Skeletal muscle tissue (tissue), 4 donors: Measurements from ENCODE around the gene TMEFF1. TPM values are rescaled to one million over a fixed set of nuclear protein-coding genes. Genes with fewer than 3 reads are reported as not detected.

Experiments used
- H3K27ac ChIP-seq: one replicate; pipeline ENCODE4 v1.7.0; 2013; ENCODE audit warnings: mild to moderate bottlenecking, low read depth, low read length, inconsistent platforms
- H3K27me3 ChIP-seq, 3 donors: one replicate each; pipeline ENCODE4 v1.7.0; 2013; ENCODE audit warnings: low read length in 3 of 3; ENCODE audit not compliant: control insufficient read depth in 3 of 3, insufficient read depth in 3 of 3
- H3K36me3 ChIP-seq, 3 donors: one replicate each; pipeline ENCODE4 v1.7.0; 2013; ENCODE audit warnings: low read length in 3 of 3; ENCODE audit not compliant: control insufficient read depth in 3 of 3, insufficient read depth in 3 of 3
- H3K4me1 ChIP-seq, 3 donors: one replicate each; pipeline ENCODE4 v1.7.0; 2013; ENCODE audit warnings: low read length in 3 of 3, mild to moderate bottlenecking in 3 of 3; ENCODE audit not compliant: control insufficient read depth in 3 of 3, insufficient read depth in 3 of 3
- H3K4me3 ChIP-seq, 3 donors: one replicate each; pipeline ENCODE4 v1.7.0; 2013; ENCODE audit warnings: low read length in 3 of 3
- H3K9ac ChIP-seq, 3 donors: one replicate each; pipeline ENCODE4 v1.7.0; 2013; ENCODE audit warnings: low read length in 3 of 3, mild to moderate bottlenecking in 3 of 3, moderate library complexity in 2 of 3, low read depth in 1 of 3
- H3K9me3 ChIP-seq, 3 donors: one replicate each; pipeline ENCODE4 v1.7.0; 2013; ENCODE audit warnings: low read length in 3 of 3; ENCODE audit not compliant: control insufficient read depth in 3 of 3
- total RNA-seq: library from RNA; depleted of rRNA; stranded (reverse); fragments of >200 nt; gene quantifications from one replicate; pipeline ENCODE4 v1.2.3, GENCODE V29; 2014
- donor health status: Osteomylitis.

TMEFF1 gene
- total RNA-seq, 1 donor from 2014 or later: not detected

DNA sequence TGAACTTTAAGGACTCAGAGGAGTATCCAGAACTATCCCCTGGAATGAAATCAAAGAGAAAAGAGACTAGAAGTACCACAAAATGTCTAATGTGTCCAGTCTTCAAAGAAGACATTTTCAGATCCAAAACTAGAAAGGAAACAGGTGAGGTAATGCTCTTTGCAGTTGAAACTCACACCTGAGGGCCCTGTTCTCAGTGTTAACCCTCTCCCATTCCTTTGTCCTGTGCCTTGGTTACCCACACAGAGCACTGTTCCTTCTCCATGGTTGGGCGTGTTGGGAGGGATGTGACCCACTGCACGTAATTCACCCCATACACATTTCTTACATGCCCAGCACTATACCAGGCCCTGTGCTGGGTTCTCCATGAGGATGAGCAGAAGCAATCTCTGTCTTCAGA is 24.7 kb upstream of the TMEFF1 start:
- Histone ChIP-seq H3K27ac (no peak overlapping the region), H3K27me3 (no peaks in the 10 kb centered on the region), H3K4me3 (no peak overlapping the region), H3K9me3 (no peaks in the 10 kb centered on the region), H3K9ac (no peak overlapping the region), H3K36me3 (peaks cover 3 to 13% (median 11%) of the 10 kb centered on the region in 3 donors), H3K4me1 (peaks cover 0 to 6% (median 3%) of the 10 kb centered on the region in 3 donors)

GRCh38 chr9:100449420-100449819 is 23.5 kb upstream of the TMEFF1 start:
- H3K36me3 ChIP-seq: peaks cover 3 to 17% (median 11%) of the 10 kb centered on the region in 3 donors
- peaks cover 0 to 3% (median 0%) of the 10 kb centered on the region in 3 donors for H3K4me1 ChIP-seq
- no peaks in the 10 kb centered on the region for H3K9me3 ChIP-seq
- H3K27ac ChIP-seq: no peak overlapping the region
- no peak overlapping the region for H3K9ac ChIP-seq
- H3K4me3 ChIP-seq: no peak overlapping the region
- H3K27me3 ChIP-seq: no peaks in the 10 kb centered on the region

DNA sequence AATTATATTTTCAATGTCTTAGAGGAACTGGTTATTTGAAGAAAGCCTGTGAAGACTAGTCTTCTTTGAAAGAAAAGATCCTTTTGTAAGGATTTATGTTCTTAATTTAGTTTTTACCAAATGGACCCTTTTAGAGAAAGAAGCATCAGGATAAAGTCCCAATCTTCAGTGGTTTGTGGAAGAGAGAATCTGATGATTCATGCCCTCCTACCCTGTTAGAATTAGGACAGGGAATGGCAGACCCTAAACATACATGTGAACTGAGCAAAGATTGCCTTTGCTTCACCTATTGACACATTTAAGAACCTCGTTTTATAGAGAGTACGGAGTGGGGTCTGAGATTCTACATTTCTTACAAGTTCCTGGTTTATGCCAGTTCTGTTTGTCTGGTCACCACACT is 20.1 kb upstream of the TMEFF1 start:
- Histone ChIP-seq H3K4me3 (no peak overlapping the region), H3K9ac (no peak overlapping the region), H3K27me3 (no peaks in the 10 kb centered on the region), H3K4me1 (peaks cover 0 to 7% (median 0%) of the 10 kb centered on the region in 3 donors), H3K36me3 (peaks cover 3 to 17% (median 11%) of the 10 kb centered on the region in 3 donors), H3K27ac (no peak overlapping the region), H3K9me3 (no peaks in the 10 kb centered on the region)

DNA sequence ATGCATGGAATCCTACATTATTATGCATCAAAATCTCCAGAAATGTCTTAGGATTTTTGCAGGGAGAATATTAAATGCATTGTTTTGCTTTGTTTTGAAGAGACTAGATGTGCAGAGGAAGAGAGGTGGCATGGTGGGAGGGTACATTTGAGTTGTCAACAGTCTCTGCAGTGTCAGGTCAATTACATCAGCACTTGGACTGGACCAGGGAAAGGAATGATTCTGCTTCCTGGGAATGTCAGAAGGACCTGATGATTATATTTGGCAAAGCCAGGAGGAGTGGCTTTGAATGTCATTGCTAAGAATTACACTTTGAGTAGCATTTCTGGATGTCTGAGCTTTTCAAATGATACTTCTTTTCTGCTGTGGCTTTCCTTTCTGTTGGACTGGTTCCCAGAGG is 17.5 kb upstream of the TMEFF1 start:
- Histone ChIP-seq H3K4me3 (no peak overlapping the region), H3K27me3 (no peaks in the 10 kb centered on the region), H3K4me1 (peaks cover 0 to 7% (median 0%) of the 10 kb centered on the region in 3 donors), H3K9me3 (no peaks in the 10 kb centered on the region), H3K9ac (no peak overlapping the region), H3K27ac (no peak overlapping the region), H3K36me3 (peaks cover 3 to 17% (median 11%) of the 10 kb centered on the region in 3 donors)

GRCh38 chr9:100457517-100457916 is 15.4 kb upstream of the TMEFF1 start:
- Histone ChIP-seq H3K4me1 (peaks cover 0 to 7% (median 0%) of the 10 kb centered on the region in 3 donors), H3K27me3 (no peaks in the 10 kb centered on the region), H3K36me3 (peaks cover 0 to 9% (median 3%) of the 10 kb centered on the region in 3 donors), H3K9me3 (no peaks in the 10 kb centered on the region), H3K4me3 (no peak overlapping the region), H3K27ac (no peak overlapping the region), H3K9ac (no peak overlapping the region)

DNA sequence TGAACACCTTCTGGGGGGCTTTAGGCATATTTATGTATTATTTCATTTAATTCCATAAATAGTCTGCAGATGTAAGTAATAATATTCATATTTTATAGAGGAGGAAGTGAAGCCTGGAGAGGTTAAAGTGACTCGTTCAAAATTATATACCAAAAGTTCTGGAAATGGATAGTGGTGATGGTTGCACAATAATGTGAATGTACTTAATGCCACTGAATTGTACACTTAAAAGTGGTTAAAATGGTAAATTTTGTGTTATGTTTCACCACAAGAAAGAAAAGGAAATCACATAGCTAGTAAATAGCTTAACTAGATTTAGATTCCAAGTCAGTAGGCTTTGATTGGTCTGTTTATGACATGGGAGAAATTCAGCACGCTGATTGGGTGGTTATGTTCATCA is 13.0 kb upstream of the TMEFF1 start:
- Histone ChIP-seq H3K27ac (no peak overlapping the region), H3K4me1 (peaks cover 0 to 7% (median 0%) of the 10 kb centered on the region in 3 donors), H3K27me3 (no peaks in the 10 kb centered on the region), H3K4me3 (no peak overlapping the region), H3K9me3 (no peaks in the 10 kb centered on the region), H3K36me3 (no peaks in the 10 kb centered on the region), H3K9ac (no peak overlapping the region)

DNA sequence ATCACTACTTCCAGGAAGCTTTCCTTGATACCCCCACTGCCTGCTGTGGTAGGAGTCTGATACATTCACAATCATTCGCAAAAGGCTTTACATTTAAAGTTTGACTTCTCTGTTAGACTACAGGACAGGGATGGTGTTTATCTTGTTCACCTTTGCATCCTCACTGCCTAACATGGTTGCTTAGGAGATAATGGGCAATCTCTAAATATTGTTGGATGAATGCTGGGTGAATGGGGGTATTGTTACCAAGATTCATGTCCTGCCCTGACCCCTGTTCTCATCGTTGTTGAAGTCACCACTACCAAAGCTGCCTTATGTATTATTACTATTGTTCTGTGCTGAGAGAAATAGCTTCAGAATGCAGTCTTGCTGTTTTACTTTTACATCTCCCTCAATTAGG is 7.7 kb upstream of the TMEFF1 start:
- Histone ChIP-seq H3K27ac (no peak overlapping the region), H3K9ac (no peak overlapping the region), H3K9me3 (no peaks in the 10 kb centered on the region), H3K36me3 (no peaks in the 10 kb centered on the region), H3K27me3 (no peaks in the 10 kb centered on the region), H3K4me1 (peaks cover 14 to 33% (median 20%) of the 10 kb centered on the region in 3 donors), H3K4me3 (no peak overlapping the region)

GRCh38 chr9:100465761-100466160 is 7.2 kb upstream of the TMEFF1 start:
- H3K4me3 ChIP-seq: peak overlapping the region in 1 of 3 donors; percentile 19
- no peaks in the 10 kb centered on the region for H3K9me3 ChIP-seq
- no peaks in the 10 kb centered on the region for H3K27me3 ChIP-seq
- peaks cover 14 to 33% (median 20%) of the 10 kb centered on the region in 3 donors for H3K4me1 ChIP-seq
- H3K27ac ChIP-seq: no peak overlapping the region
- no peaks in the 10 kb centered on the region for H3K36me3 ChIP-seq
- H3K9ac ChIP-seq: no peak overlapping the region

GRCh38 chr9:100466171-100466828 is 6.6 kb upstream of the TMEFF1 start:
- Histone ChIP-seq H3K27me3 (no peaks in the 10 kb centered on the region), H3K4me1 (peaks cover 14 to 33% (median 20%) of the 10 kb centered on the region in 3 donors), H3K4me3 (no peak overlapping the region), H3K27ac (no peak overlapping the region), H3K36me3 (no peaks in the 10 kb centered on the region), H3K9ac (peak overlapping the region in 1 of 3 donors; percentile 41), H3K9me3 (no peaks in the 10 kb centered on the region)

GRCh38 chr9:100466829-100467221 is 6.1 kb upstream of the TMEFF1 start:
- Histone ChIP-seq H3K27ac (no peak overlapping the region), H3K9ac (no peak overlapping the region), H3K36me3 (no peaks in the 10 kb centered on the region), H3K9me3 (no peaks in the 10 kb centered on the region), H3K4me3 (no peak overlapping the region), H3K4me1 (peaks cover 14 to 33% (median 20%) of the 10 kb centered on the region in 3 donors), H3K27me3 (no peaks in the 10 kb centered on the region)
